ENCODE measurements around the gene CD19.

DNA sequence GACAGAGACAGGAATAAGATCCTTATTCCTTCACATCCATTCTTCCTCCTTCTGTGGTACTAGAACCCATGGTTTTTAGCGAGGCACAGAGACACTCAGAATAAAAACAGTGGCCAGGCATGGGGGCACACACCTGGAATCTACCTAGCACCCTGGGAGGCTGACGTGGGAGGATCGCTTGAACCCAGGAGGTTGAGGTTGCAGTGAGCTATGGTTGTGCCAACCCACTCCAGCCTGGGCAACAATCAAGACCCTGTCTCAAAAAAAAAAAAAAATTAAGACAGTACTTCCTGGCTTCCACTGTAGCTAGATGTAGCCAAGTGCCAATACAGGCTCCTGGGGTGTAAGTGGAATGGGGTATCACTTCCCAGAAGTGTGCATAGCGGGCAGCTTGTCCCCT is 35.4 kb downstream of the CD19 start:
- TF ChIP-seq SPI1 (IDR thresholded peaks at IDR 0.05; ENCODE audit: borderline replicate concordance, insufficient read depth, low read depth, low read length) (no peak), CEBPB (IDR thresholded peaks at IDR 0.05; ENCODE audit: borderline replicate concordance in 1 of 2, low read depth in 2 of 2, low read length in 2 of 2) (no peak), POLR2A (IDR thresholded peaks at IDR 0.05; ENCODE audit: low read depth, low read length) (no peak)
- TF ChIP-seq, protein P1, sequence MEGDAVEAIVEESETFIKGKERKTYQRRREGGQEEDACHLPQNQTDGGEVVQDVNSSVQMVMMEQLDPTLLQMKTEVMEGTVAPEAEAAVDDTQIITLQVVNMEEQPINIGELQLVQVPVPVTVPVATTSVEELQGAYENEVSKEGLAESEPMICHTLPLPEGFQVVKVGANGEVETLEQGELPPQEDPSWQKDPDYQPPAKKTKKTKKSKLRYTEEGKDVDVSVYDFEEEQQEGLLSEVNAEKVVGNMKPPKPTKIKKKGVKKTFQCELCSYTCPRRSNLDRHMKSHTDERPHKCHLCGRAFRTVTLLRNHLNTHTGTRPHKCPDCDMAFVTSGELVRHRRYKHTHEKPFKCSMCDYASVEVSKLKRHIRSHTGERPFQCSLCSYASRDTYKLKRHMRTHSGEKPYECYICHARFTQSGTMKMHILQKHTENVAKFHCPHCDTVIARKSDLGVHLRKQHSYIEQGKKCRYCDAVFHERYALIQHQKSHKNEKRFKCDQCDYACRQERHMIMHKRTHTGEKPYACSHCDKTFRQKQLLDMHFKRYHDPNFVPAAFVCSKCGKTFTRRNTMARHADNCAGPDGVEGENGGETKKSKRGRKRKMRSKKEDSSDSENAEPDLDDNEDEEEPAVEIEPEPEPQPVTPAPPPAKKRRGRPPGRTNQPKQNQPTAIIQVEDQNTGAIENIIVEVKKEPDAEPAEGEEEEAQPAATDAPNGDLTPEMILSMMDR (IDR thresholded peaks at IDR 0.05 in 2 of 3, conservative IDR thresholded peaks at IDR 0.05 in 1 of 3; ENCODE audit: control insufficient read depth in 2 of 3, extremely low read depth in 1 of 3, insufficient read depth in 1 of 3, low read depth in 3 of 3, low read length in 3 of 3), result no peak

Data from GM12878 (cell line).